CD14-positive monocyte (primary cell): ENCODE measurements around the gene SPC24. TPM values are rescaled to one million over a fixed set of nuclear protein-coding genes. Genes with fewer than 3 reads are reported as not detected.

Experiments
- DNase-seq, 3 donors: peaks; one replicate each; pipeline ENCODE4 v3.0.0-alpha.2; 2011 to 2022
- H2AFZ ChIP-seq: 2 replicates; pipeline ENCODE4 v1.6.0; 2012; ENCODE audit warnings: mild to moderate bottlenecking, low read depth, low read length, inconsistent platforms; ENCODE audit not compliant: insufficient read depth, poor library complexity, severe bottlenecking
- H3K27ac ChIP-seq, 2 donors: 1 replicate in 1 of 2; 2 replicates in 1 of 2; pipeline ENCODE4 v1.5.1; 2012 to 2013; ENCODE audit warnings: low read length in 2 of 2, control low read depth in 1 of 2, inconsistent platforms in 1 of 2, low read depth in 1 of 2, mild to moderate bottlenecking in 1 of 2
- H3K27me3 ChIP-seq, 2 donors: one replicate each; pipeline versions ENCODE4 v1.6.0 to v1.6.1; 2011 to 2013; ENCODE audit warnings: low read length in 2 of 2; ENCODE audit not compliant: control insufficient read depth in 2 of 2, insufficient read depth in 2 of 2
- H3K36me3 ChIP-seq, 2 donors: replicated peaks in 1 of 2; 1 replicate in 1 of 2; 2 replicates in 1 of 2; pipeline versions ENCODE4 v1.5.1 to v1.6.1; 2012 to 2013; ENCODE audit warnings: low read length in 2 of 2, control low read depth in 1 of 2, inconsistent platforms in 1 of 2, mild to moderate bottlenecking in 1 of 2; ENCODE audit not compliant: insufficient read depth in 2 of 2, control insufficient read depth in 1 of 2
- H3K4me1 ChIP-seq, 2 donors: 1 replicate in 1 of 2; 2 replicates in 1 of 2; pipeline versions ENCODE4 v1.5.1 to v1.6.1; 2012 to 2013; ENCODE audit warnings: low read length in 2 of 2, control low read depth in 1 of 2, inconsistent platforms in 1 of 2, mild to moderate bottlenecking in 1 of 2, moderate library complexity in 1 of 2; ENCODE audit not compliant: insufficient read depth in 2 of 2, control insufficient read depth in 1 of 2
- H3K4me2 ChIP-seq: replicated peaks from 2 replicates; pipeline ENCODE3; 2012; ENCODE audit warnings: low read length, moderate library complexity, mild to moderate bottlenecking; ENCODE audit not compliant: poor library complexity, severe bottlenecking; ENCODE audit errors: extremely low read depth
- H3K4me3 ChIP-seq, 3 experiments: fragments of 200-600 bp in 1 of 3; sonication (generic) in 1 of 3; replicated peaks in 1 of 3; 1 replicate in 2 of 3; 2 replicates in 1 of 3; pipeline ENCODE4 v1.5.1; 2011 to 2013; ENCODE audit warnings: low read length in 3 of 3, mild to moderate bottlenecking in 3 of 3, control low read depth in 2 of 3, low read depth in 2 of 3, inconsistent platforms in 1 of 3, moderate library complexity in 1 of 3
- H3K79me2 ChIP-seq: 2 replicates; pipeline ENCODE4 v1.6.0; 2012; ENCODE audit warnings: mild to moderate bottlenecking, control low read depth, inconsistent platforms, low read length, moderate library complexity; ENCODE audit not compliant: insufficient read depth
- H3K9ac ChIP-seq: 2 replicates; pipeline ENCODE4 v1.6.0; 2017; ENCODE audit warnings: low read length, mild to moderate bottlenecking; ENCODE audit not compliant: insufficient read depth, poor library complexity, severe bottlenecking
- H3K9me3 ChIP-seq, 2 donors: replicated peaks in 1 of 2; 1 replicate in 1 of 2; 2 replicates in 1 of 2; pipeline versions ENCODE4 v1.5.1 to v1.6.1; 2012 to 2013; ENCODE audit warnings: low read length in 2 of 2, control low read depth in 1 of 2; ENCODE audit not compliant: control insufficient read depth in 1 of 2, insufficient read depth in 1 of 2
- H4K20me1 ChIP-seq: 2 replicates; pipeline ENCODE4 v1.6.0; 2012; ENCODE audit warnings: mild to moderate bottlenecking, low read length, control low read depth, moderate library complexity; ENCODE audit not compliant: insufficient read depth
- H3K27ac Mint-ChIP-seq, 7 donors: one replicate each; pipeline ENCODE4 v1.8.0; 2020; ENCODE audit warnings: mild to moderate bottlenecking in 7 of 7, mixed read lengths in 7 of 7, moderate library complexity in 6 of 7, inconsistent platforms in 2 of 7
- H3K27me3 Mint-ChIP-seq, 3 donors: one replicate each; pipeline ENCODE4 v1.8.0; 2021 to 2022; ENCODE audit warnings: low read depth in 3 of 3, mild to moderate bottlenecking in 3 of 3, mixed read lengths in 3 of 3, moderate library complexity in 3 of 3, inconsistent platforms in 1 of 3
- H3K36me3 Mint-ChIP-seq, 2 donors: one replicate each; pipeline ENCODE4 v1.8.0; 2020; ENCODE audit warnings: mixed read lengths in 2 of 2, inconsistent platforms in 1 of 2, mild to moderate bottlenecking in 1 of 2
- H3K4me1 Mint-ChIP-seq: one replicate; pipeline ENCODE4 v1.8.0; 2020; ENCODE audit warnings: mild to moderate bottlenecking, mixed read lengths
- H3K4me3 Mint-ChIP-seq, 2 donors: one replicate each; pipeline ENCODE4 v1.8.0; 2020; ENCODE audit warnings: mild to moderate bottlenecking in 2 of 2, mixed read lengths in 2 of 2, moderate library complexity in 1 of 2
- H3K9me3 Mint-ChIP-seq, 7 donors: one replicate each; pipeline ENCODE4 v1.8.0; 2020 to 2022; ENCODE audit warnings: mixed read lengths in 7 of 7, mild to moderate bottlenecking in 6 of 7, moderate library complexity in 6 of 7, inconsistent platforms in 2 of 7
- WGBS: methylation state at CpG from one replicate; pipeline ENCODE4 v1.1.5; 2013; ENCODE audit warnings: missing lambda C conversion rate; ENCODE audit not compliant: insufficient coverage; 5-methylcytosine and 5-hydroxymethylcytosine counted together
- intact Hi-C, 2 donors: fragments of 100-400 bp; cut with micrococcal nuclease; formaldehyde crosslinking; loops; one replicate each; pipeline versions ENCODE4 v1.15.0 to v1.15.1; 2023
- polyA plus RNA-seq, 3 donors: library from polyadenylated mRNA; depleted of rRNA in 1 of 3; unstranded in 2 of 3; stranded (reverse) in 1 of 3; fragments of 300-500 nt in 2 of 3; fragments of >200 nt in 1 of 3; fragmentation: Illumina TruSeq in 2 of 3; gene quantifications; 1 replicate in 2 of 3; 2 replicates in 1 of 3; pipeline ENCODE4 v1.2.3, GENCODE V29; 2012 to 2021
- TF ChIP-seq, protein P1 (sequence below): fragments of 200-600 bp; IDR thresholded peaks from one replicate; pipeline ENCODE4 v1.8.0; 2022; ENCODE audit warnings: antibody characterized with exemption, mild to moderate bottlenecking

Gene SPC24
- polyA plus RNA-seq, 3 donors = 0.27 TPM; not detected in 2

- no peaks in the 10 kb centered on the region for H3K27me3 ChIP-seq
- H4K20me1 ChIP-seq = no peaks in the 10 kb centered on the region
- no peak overlapping the region for H3K27ac ChIP-seq
- intact Hi-C loops = no loop called here
- peak overlapping the region in 1 of 7 donors; percentile 11 for H3K27ac Mint-ChIP-seq
- 95% methylated on average over 9 of the region's 9 CpGs for WGBS
- H2AFZ ChIP-seq = no peak overlapping the region
- TF ChIP-seq, protein P1, sequence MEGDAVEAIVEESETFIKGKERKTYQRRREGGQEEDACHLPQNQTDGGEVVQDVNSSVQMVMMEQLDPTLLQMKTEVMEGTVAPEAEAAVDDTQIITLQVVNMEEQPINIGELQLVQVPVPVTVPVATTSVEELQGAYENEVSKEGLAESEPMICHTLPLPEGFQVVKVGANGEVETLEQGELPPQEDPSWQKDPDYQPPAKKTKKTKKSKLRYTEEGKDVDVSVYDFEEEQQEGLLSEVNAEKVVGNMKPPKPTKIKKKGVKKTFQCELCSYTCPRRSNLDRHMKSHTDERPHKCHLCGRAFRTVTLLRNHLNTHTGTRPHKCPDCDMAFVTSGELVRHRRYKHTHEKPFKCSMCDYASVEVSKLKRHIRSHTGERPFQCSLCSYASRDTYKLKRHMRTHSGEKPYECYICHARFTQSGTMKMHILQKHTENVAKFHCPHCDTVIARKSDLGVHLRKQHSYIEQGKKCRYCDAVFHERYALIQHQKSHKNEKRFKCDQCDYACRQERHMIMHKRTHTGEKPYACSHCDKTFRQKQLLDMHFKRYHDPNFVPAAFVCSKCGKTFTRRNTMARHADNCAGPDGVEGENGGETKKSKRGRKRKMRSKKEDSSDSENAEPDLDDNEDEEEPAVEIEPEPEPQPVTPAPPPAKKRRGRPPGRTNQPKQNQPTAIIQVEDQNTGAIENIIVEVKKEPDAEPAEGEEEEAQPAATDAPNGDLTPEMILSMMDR = no peak
- H3K27me3 Mint-ChIP-seq = peaks cover 0 to 5% (median 3%) of the 10 kb centered on the region in 3 donors
- DNase-seq = no peak
- H3K36me3 ChIP-seq = no peaks in the 10 kb centered on the region
- H3K9me3 ChIP-seq = peaks cover 0 to 6% of the 10 kb centered on the region in 2 donors
- peaks cover 3 to 4% of the 10 kb centered on the region in 2 donors for H3K36me3 Mint-ChIP-seq
- H3K4me3 ChIP-seq = no peak overlapping the region
- H3K4me3 Mint-ChIP-seq = no peak overlapping the region
- no peak overlapping the region for H3K4me2 ChIP-seq
- peaks cover 10% of the 10 kb centered on the region for H3K4me1 Mint-ChIP-seq
- peaks cover 0 to 11% (median 4%) of the 10 kb centered on the region in 7 donors for H3K9me3 Mint-ChIP-seq
- H3K9ac ChIP-seq = no peak overlapping the region
- H3K4me1 ChIP-seq = peaks cover 0 to 5% of the 10 kb centered on the region in 2 donors
- no peaks in the 10 kb centered on the region for H3K79me2 ChIP-seq
These were observed 31.9 kb upstream of the SPC24 start for GRCh38 chr19:11187441-11187840.

DNA sequence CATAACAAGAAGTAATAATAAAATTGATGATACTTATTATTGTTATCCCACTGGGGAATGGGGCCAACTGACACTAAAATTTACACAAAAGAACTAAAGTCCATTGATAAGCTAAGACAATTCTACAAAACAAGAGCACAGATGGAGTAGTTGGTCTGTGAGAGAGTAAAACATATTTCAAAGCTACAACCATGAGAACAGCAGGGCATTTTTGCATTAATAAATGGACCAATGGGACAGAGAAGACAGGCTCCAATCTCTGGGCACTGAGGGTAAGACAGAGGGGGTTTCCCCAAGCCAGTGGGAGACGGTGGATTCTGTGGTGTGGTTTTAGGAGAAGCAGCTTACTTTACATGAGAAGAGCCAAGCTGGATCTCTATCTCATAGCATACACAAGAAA is 27.4 kb upstream of the SPC24 start:
- H3K27ac ChIP-seq = no peak overlapping the region
- no peaks in the 10 kb centered on the region for H3K9me3 ChIP-seq
- Mint-ChIP-seq H3K4me3 (no peak overlapping the region), H3K27me3 (peaks cover 0 to 3% (median 2%) of the 10 kb centered on the region in 3 donors), H3K4me1 (peaks cover 11% of the 10 kb centered on the region), H3K27ac (no peak overlapping the region), H3K9me3 (peaks cover 0 to 4% (median 0%) of the 10 kb centered on the region in 7 donors), H3K36me3 (peaks cover 3 to 4% of the 10 kb centered on the region in 2 donors)
- H3K4me1 ChIP-seq = no peaks in the 10 kb centered on the region
- H3K27me3 ChIP-seq = no peaks in the 10 kb centered on the region
- H3K4me2 ChIP-seq = no peak overlapping the region
- no CpG with 5 or more reads among the region's 1 CpG for WGBS
- intact Hi-C loops = no loop called here
- H3K9ac ChIP-seq = no peak overlapping the region
- no peak overlapping the region for H2AFZ ChIP-seq
- H3K4me3 ChIP-seq = no peak overlapping the region
- TF ChIP-seq, protein P1 = no peak
- H3K79me2 ChIP-seq = no peaks in the 10 kb centered on the region
- no peaks in the 10 kb centered on the region for H3K36me3 ChIP-seq
- no peaks in the 10 kb centered on the region for H4K20me1 ChIP-seq
- DNase-seq = no peak
